Peyer's patch (tissue), 4 donors: Measurements from ENCODE around the gene CEMP1. TPM values are rescaled to one million over a fixed set of nuclear protein-coding genes. Genes with fewer than 3 reads are reported as not detected.
A peak's percentile ranks its signal among the peaks of the same experiment; 100 is the strongest.

ENCODE experiments used
- DNase-seq, 3 donors: peaks; one replicate each; pipeline ENCODE4 v3.0.0-alpha.2; 2017 to 2019
- H3K27ac ChIP-seq, 4 donors: fragments of 200-600 bp; sonication (generic); one replicate each; pipeline ENCODE4 v1.5.1; 2016 to 2019
- H3K27me3 ChIP-seq, 2 donors: fragments of 200-600 bp; sonication (generic); one replicate each; pipeline ENCODE4 v1.5.1; 2019
- H3K36me3 ChIP-seq, 3 donors: fragments of 200-600 bp; sonication (generic); one replicate each; pipeline ENCODE4 v1.5.1; 2016 to 2019
- H3K4me1 ChIP-seq, 4 donors: fragments of 200-600 bp; sonication (generic); one replicate each; pipeline ENCODE4 v1.5.1; 2016 to 2019
- H3K4me3 ChIP-seq, 4 donors: fragments of 200-600 bp; sonication (generic); 1 replicate in 3 of 4; 2 replicates in 1 of 4; pipeline ENCODE4 v1.5.1; 2016 to 2019; ENCODE audit warnings: mild to moderate bottlenecking in 1 of 4
- H3K9me3 ChIP-seq, 4 donors: fragments of 200-600 bp; sonication (generic); one replicate each; pipeline ENCODE4 v1.5.1; 2016 to 2019; ENCODE audit warnings: mild to moderate bottlenecking in 1 of 4
- CTCF ChIP-seq, 6 experiments: fragments of 450-650 bp in 4 of 6; fragments of 200-600 bp in 2 of 6; sonication (generic) in 1 of 6; IDR thresholded peaks; one replicate each; pipeline ENCODE4 v1.5.1; 2017 to 2019; ENCODE audit warnings: antibody characterized with exemption in 6 of 6, mild to moderate bottlenecking in 3 of 6, moderate library complexity in 1 of 6
- POLR2A ChIP-seq, 2 donors: fragments of 450-650 bp; IDR thresholded peaks; one replicate each; pipeline ENCODE4 v1.5.1; 2017; ENCODE audit warnings: antibody characterized with exemption in 2 of 2, mild to moderate bottlenecking in 2 of 2, moderate library complexity in 2 of 2
- small RNA-seq, 2 donors: library from RNA; depleted of rRNA; stranded (forward); fragments of <200 nt; gene quantifications; one replicate each; pipeline ENCODE3, GENCODE V24; 2016
- total RNA-seq, 4 donors: library from RNA; depleted of rRNA; stranded (reverse); fragments of >200 nt; gene quantifications; one replicate each; pipeline ENCODE4 v1.1.0, GENCODE V29; 2016

CEMP1 gene
- total RNA-seq, 4 donors from 2014 or later, result 9.4 to 11.4 TPM; not detected in 2

GRCh38 chr16:2483939-2484897 is 47.0 kb downstream of the CEMP1 start:
- Histone ChIP-seq H3K36me3 (no peaks in the 10 kb centered on the region), H3K4me3 (no peak overlapping the region), H3K4me1 (peaks cover 0 to 21% (median 5%) of the 10 kb centered on the region in 4 donors), H3K9me3 (no peaks in the 10 kb centered on the region), H3K27me3 (no peaks in the 10 kb centered on the region), H3K27ac (no peak overlapping the region)
- TF ChIP-seq POLR2A (IDR thresholded peaks at IDR 0.05) (no peak), CTCF (IDR thresholded peaks at IDR 0.05) (no peak)
- no peak for DNase-seq

- TF ChIP-seq POLR2A (IDR thresholded peaks at IDR 0.05), result no peak
- DNase-seq, result no peak
- peak overlapping the region in 1 of 4 donors; percentile 48 for H3K27ac ChIP-seq
- no peaks in the 10 kb centered on the region for H3K9me3 ChIP-seq
- no peaks in the 10 kb centered on the region for H3K36me3 ChIP-seq
- H3K27me3 ChIP-seq, result no peaks in the 10 kb centered on the region
- H3K4me3 ChIP-seq, result peak overlapping the region in 1 of 4 donors; percentile 6
- peaks cover 0 to 21% (median 5%) of the 10 kb centered on the region in 4 donors for H3K4me1 ChIP-seq
Measured at GRCh38 chr16:2482708-2483534, 48.3 kb downstream of the CEMP1 start.

- no peak overlapping the region for H3K4me3 ChIP-seq
- no peak for DNase-seq
- no peaks in the 10 kb centered on the region for H3K36me3 ChIP-seq
- H3K27ac ChIP-seq, result peak overlapping the region in 1 of 4 donors; percentile 48
- peaks cover 0 to 21% (median 5%) of the 10 kb centered on the region in 4 donors for H3K4me1 ChIP-seq
- no peaks in the 10 kb centered on the region for H3K9me3 ChIP-seq
- H3K27me3 ChIP-seq, result no peaks in the 10 kb centered on the region
- no peak for TF ChIP-seq CTCF (IDR thresholded peaks at IDR 0.05)
- no peak for TF ChIP-seq POLR2A (IDR thresholded peaks at IDR 0.05)
Measured at GRCh38 chr16:2482249-2482648, 49.0 kb downstream of the CEMP1 start.

- no peak overlapping the region for H3K4me3 ChIP-seq
- no peak for TF ChIP-seq POLR2A (IDR thresholded peaks at IDR 0.05)
- no peak for TF ChIP-seq CTCF (IDR thresholded peaks at IDR 0.05)
- peaks cover 0 to 21% (median 3%) of the 10 kb centered on the region in 4 donors for H3K4me1 ChIP-seq
- H3K36me3 ChIP-seq, result no peaks in the 10 kb centered on the region
- H3K27ac ChIP-seq, result no peak overlapping the region
- no peaks in the 10 kb centered on the region for H3K27me3 ChIP-seq
- H3K9me3 ChIP-seq, result no peaks in the 10 kb centered on the region
- no peak for DNase-seq
Measured at GRCh38 chr16:2481676-2482075, 49.5 kb downstream of the CEMP1 start.

- no peak overlapping the region for H3K4me3 ChIP-seq
- peaks cover 0 to 19% (median under 1%) of the 10 kb centered on the region in 4 donors for H3K4me1 ChIP-seq
- H3K27me3 ChIP-seq, result no peaks in the 10 kb centered on the region
- no peak overlapping the region for H3K27ac ChIP-seq
- H3K9me3 ChIP-seq, result no peaks in the 10 kb centered on the region
- DNase-seq, result peak in 2 of 3 donors; percentile 66
- TF ChIP-seq POLR2A (IDR thresholded peaks at IDR 0.05) (no peak), CTCF (IDR thresholded peaks at IDR 0.05) (no peak)
- no peaks in the 10 kb centered on the region for H3K36me3 ChIP-seq
Measured at GRCh38 chr16:2480948-2481347, 50.3 kb downstream of the CEMP1 start.

Small RNAs within 50 kb of the gene (small RNA-seq; reads per million reads assigned to genes)
- gene AC093525.1 (0 reads per million in 2 donors), gene MIR3178 (0 to 0.59 reads per million in 2 donors)

Other genes with a start within 250 kb of the CEMP1 start
- gene ABCA3, start 190.7 kb downstream of the CEMP1 start, total RNA-seq, result 1 to 10 TPM; 3.2 to 6.6 (median 4.6) TPM
- 10 to 100 TPM in 1 of 4 donors, 1 to 10 TPM in 3; 4.7 to 19.8 (median 6.9) TPM for gene CCNF, start 102.0 kb downstream of the CEMP1 start, total RNA-seq
- 10 to 100 TPM in 1 of 4 donors, 1 to 10 TPM in 3; 1.4 to 13.2 (median 3.7) TPM for gene TEDC2, start 71.3 kb downstream of the CEMP1 start, total RNA-seq
- gene NTN3, start 60.1 kb downstream of the CEMP1 start, total RNA-seq, result not detected
- gene TBC1D24, start 56.3 kb downstream of the CEMP1 start, total RNA-seq, result 10 to 100 TPM in 3 of 4 donors, 1 to 10 TPM in 1; 5.6 to 16.2 (median 13.6) TPM
- 100 to 1,000 TPM in 2 of 4 donors, 10 to 100 TPM in 2; 27.2 to 116 (median 101) TPM for gene ATP6V0C, start 17.5 kb downstream of the CEMP1 start, total RNA-seq
- gene AMDHD2, start 11.0 kb downstream of the CEMP1 start, total RNA-seq, result 100 to 1,000 TPM in 1 of 4 donors, 10 to 100 TPM in 3; 56.0 to 173 (median 83.8) TPM
- gene PDPK1, start 6.6 kb upstream of the CEMP1 start, total RNA-seq, result 100 to 1,000 TPM in 1 of 4 donors, 10 to 100 TPM in 3; 38.8 to 128 (median 85.1) TPM
- gene KCTD5, start 151.1 kb upstream of the CEMP1 start, total RNA-seq, result 10 to 100 TPM; 23.1 to 85.6 (median 56.4) TPM
- gene PRSS27, start 188.8 kb upstream of the CEMP1 start, total RNA-seq, result 1 to 10 TPM in 2 of 4 donors, not detected in 2; 1.2 TPM
- 1,000 to 10,000 TPM in 3 of 4 donors, 100 to 1,000 TPM in 1; 683 to 3,742 (median 1,673) TPM for gene SRRM2, start 221.2 kb upstream of the CEMP1 start, total RNA-seq
- 100 to 1,000 TPM in 3 of 4 donors, 10 to 100 TPM in 1; 66.8 to 243 (median 220) TPM for gene ELOB, start 245.9 kb upstream of the CEMP1 start, total RNA-seq